Measurements from ENCODE around the gene RNF181.

GRCh38 chr2:85561280-85562212 lies 34.0 kb upstream of the RNF181 start, which contains the start of gene GGCX:
- peak in 4 of 6 experiments; percentile 24 to 48 (median 32) for TF ChIP-seq CTCF (IDR thresholded peaks at IDR 0.05)
- TF ChIP-seq POLR2A (IDR thresholded peaks at IDR 0.05), result peak; percentile 84 to 93

Data from Peyer's patch (tissue), 4 donors.